AML-193 (cell line): ENCODE measurements around the gene ZFAND3.
A peak's percentile ranks its signal among the peaks of the same experiment; 100 is the strongest.

Experiments used
- DNase-seq, 2 experiments: peaks; one replicate each; lab custom pipeline; 2025; lab: John Stamatoyannopoulos, UW

The ZFAND3 gene

DNA sequence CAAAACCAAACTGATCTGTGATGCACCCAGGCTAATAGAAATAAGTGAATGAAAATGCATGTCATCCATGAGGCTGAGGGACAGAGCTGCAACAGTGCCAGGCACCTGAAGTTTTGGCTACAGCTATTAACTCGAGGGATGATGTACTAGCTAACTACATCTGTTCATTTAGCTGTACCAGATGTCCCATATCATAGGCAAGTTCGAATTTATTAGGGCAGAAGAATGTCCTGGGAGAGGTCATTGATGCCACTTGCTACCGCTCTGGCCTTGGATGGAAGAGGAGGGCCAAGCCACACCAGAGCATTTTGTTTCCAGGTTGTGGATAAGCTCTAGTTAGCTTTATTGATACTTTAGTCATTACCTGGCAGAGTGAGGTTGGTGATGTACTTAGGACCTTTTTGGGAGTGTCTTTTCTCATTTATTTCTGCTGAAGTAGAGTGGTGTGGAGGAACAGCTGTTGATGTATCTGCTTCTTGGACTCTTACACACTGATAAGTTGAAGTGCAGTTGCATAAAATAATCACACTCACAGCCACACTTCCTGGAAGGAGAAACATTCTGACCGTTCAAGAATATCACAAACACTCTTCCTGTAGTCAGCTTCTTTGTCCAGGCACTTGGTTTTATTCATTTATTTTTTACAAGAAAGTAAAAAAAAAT, 8.2 kb downstream of the ZFAND3 start:
- DNase-seq: no peak

DNA sequence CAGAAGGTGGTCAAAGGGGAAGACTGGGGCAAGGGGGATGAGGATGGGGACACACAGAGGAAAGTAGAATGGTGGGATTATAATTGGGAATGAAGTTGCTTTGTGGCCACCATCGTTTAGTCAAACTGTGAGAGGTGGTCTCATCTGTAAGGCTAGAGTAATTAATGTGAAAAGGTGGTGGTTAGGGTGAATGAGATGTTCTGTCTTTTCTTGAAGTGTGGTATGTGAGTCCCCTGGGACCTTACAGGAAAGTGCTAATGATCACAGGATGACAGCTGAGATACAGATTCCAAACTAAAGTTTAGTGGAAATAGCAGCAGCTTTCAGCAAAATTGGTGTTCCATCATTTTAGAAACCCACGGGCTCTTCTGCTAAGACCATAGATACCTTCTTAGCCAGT, 10.7 kb downstream of the ZFAND3 start:
- DNase-seq: no peak

DNA sequence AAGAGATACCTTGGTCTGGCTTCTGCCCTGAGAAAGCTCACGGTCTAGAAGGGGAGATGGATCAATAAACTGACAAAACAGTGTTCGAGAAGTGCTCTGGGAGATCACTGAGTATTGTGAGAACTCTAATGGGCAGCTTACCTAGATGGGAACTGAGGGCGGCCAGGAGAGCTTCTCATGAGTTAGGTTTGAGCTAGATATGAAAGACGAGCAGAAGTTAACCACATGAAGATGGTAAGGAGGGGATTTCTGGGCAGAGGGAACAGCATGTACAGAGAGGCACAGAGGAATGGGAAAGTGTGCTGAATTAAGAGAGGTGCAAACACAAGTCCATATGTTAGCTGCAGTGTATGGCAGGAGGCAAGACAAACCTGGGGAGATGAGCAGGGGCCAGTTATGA, 11.9 kb downstream of the ZFAND3 start:
- no peak for DNase-seq

DNA sequence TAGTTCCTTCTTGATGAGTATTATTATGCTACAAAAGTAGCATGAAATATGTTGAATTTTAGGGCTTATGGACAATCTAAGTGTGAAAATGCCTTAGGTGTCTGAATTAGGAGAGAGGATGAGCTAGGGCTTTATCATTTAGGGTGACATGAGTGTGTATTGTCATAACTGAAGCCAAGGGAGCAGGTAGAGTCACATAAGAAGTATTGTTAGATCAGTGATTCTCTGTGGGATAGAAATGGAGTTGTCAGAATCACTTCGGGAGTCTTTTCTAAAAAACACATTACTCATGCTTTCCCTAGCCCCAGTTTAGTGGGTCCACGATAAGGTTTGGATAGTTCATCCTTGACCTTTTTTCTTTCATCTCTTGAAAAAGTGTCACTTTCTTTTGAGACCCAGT, 16.4 kb downstream of the ZFAND3 start:
- no peak for DNase-seq

DNA sequence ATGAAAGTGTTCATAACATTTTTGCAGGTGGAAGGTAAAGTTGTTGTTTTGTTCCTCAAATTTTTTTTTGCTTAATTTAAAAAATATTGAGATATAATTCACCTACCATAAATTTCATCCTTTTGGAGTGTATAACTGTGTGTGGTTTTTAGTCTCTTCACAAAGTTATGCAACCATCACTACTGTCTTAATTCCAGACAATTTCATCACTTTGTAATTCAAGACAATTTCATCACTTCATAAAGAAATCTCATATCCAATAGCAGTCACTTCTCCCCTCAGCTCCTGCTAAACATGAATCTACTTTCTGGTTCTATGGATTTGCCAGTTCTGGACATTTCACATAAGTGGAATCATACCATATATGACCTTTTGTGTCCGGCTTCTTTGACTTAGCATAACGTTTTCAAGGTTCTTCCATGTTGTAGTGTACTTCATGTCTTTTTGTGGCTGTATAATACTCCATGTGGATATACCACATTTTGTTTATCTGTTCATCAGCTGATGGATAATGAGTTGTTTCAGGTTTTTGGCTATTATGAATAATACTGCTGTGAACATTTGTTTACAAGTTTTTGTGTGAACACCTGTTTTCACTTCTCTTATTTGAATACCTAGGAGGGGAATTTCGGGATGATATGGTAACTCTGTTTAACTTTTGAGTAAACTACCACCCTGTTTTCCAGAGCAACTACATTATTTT, 18.8 kb downstream of the ZFAND3 start:
- peak; percentile 78 to 80 for DNase-seq

DNA sequence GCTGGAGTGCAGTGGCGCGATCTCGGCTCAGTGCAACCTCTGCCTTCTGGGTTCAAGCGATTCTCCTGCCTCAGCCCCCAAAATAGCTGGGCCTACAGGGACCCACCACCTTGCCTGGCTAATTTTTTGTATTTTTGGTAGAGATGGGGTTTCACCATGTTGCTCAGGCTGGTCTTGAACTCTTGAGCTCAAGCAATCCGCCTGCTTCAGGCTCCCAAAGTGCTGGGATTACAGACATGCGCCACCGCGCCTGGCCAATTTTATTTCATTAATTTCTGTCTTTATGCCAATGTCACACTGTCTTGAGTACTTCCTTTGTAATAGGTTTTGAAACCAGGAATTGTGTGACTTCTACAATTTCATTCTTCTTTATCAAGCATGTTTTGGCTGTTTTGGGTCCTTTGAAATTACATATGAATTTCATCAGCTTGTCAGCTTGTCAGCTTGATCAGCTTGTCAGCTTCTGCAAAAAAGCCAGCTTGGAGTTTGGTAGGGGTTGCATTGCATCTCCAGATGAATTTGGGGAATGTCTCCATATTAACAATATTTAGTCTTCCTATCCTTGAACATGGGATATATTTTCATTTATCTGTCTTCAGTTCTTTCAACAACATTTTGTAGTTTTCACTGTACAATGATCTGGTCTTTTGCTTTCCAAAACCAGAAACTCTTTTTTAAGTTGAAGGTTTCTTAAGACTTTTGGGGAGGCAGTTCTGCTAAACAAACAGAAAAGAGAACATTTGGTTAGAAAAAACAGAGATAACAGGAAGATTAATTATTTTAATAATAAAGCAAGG, 20.8 kb downstream of the ZFAND3 start:
- DNase-seq: peak in 1 of 2 experiments; percentile 12

DNA sequence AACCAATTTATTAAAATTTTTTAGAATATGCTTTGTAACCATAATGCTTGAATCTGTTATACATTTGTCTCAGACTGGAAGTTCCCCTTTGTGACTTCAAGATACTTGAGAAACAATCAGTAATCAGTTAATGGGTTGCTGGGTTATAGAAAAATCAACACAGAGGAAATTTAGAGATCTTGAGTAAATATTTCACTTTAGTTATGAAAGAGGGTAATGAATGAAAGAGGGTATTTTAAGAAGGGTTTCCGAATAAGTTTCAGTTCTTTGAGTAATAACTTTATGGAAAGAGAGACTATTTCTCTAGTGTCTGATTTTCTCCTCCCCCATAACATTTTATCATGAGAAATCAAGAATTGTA, 21.4 kb downstream of the ZFAND3 start:
- DNase-seq: peak; percentile 28 to 57

DNA sequence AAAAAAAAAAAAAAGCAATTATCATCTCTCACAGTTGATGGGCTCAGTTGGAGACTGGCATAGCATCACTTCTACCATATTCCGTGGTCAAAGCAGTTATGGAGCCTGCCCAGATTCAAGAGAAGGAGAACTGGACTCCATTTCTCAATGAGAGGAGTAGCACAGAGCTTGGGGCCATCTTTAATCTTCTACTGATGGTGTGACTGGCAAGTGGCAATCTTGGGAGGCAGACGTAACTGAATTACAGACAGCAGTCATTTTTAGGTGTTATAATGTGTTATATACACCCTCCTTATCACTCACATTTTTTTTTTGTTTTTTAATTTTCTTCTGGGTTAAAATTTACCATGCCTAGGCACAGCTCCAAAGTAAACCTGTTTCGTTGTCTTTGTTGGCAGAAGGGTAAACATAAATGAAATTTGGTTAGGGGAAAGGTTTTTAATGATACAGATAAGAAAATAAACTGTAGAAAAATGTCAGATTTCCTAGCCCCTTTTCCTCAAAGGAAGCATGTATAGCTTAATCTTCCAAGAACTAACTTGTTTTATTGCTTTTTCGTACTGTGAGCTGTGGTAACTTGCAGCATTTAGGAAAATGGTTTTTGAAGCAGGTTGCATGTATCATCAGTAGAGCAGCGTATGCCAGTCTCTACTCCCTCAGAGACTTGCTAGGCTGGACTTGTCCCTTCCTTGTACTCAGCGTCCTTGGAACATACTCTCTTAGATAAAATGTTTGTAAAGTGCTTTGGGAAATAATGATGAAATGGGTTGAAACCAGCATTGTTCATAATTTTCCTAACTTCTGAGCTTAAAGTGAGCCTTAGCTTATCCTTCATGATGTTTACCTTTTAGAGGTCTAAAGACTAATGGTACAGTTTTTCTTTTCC, 25.7 kb downstream of the ZFAND3 start:
- no peak for DNase-seq

DNA sequence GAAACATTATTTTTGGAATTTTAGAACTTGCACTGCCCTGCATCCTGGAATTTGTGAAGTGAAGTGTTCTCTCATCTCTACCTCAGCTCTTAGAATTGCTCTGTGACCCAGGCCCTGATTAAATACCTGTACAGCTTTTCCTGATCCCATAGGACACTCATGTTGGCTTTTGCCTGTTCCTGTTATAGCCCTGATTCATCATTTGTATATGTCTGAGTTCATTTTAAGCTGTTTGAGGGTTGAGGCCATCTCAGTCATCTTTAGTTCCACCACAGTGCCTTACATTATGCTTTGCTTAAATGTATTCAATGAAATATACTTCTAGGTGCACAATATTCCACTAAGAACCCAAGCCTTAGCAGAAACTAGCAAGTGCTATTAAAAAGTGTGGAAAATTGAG, 26.4 kb downstream of the ZFAND3 start:
- no peak for DNase-seq

DNA sequence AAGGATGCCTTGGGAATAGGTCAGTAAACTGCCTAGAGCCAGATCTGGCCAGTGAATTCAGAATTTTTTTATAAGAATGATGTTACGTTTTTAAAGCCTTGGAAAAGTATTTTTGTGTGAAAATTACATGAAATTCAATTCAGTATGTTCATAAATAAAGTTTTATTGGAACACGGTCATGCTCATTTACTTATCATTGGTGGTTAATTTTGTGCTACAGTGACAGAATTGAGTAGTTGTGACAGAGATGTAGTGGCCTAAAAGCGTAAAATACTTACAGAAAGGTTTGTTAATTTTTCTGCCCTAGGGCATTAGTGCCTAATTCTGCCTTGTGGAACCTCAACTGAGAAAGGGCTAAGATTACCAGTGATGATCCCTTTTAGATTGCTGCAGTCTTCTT, 28.2 kb downstream of the ZFAND3 start:
- no peak for DNase-seq

DNA sequence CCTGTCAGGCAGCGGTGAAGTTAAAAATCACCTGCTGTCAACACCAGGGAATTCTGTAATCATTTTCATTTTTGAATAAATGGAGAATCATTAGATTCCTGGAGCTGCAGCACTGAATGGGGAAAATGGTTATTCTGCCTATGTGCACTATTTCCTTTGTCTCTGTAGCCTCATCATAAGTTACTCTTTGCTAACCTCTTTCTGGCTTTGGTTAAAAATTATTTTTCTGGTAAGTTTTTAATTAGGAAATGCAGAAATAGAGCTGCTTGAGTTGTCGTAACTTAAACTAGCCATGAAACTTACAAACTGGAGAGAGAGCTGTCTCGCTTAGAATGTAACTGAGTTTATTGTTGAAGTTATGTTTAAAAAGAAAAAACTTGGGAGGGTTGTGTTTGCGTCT, 28.8 kb downstream of the ZFAND3 start:
- DNase-seq: no peak

DNA sequence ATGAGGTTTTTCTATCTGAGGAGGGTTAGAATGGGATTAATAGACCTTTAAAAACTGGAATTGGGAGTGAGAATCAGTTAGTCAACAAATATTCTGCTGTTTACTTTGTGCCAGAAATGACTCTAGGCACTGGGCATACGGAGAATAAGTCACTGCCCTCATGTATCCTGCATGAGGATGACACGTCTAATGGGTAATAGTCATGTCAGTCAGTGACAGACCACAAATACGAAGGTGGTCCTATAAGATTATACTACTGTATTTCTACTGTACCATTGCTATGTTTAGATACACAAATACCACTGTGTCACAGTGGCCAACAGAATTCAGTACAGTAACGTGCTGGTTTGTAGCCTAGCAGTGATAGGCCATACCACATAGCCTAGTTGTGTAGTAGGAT, 30.7 kb downstream of the ZFAND3 start:
- DNase-seq: no peak

DNA sequence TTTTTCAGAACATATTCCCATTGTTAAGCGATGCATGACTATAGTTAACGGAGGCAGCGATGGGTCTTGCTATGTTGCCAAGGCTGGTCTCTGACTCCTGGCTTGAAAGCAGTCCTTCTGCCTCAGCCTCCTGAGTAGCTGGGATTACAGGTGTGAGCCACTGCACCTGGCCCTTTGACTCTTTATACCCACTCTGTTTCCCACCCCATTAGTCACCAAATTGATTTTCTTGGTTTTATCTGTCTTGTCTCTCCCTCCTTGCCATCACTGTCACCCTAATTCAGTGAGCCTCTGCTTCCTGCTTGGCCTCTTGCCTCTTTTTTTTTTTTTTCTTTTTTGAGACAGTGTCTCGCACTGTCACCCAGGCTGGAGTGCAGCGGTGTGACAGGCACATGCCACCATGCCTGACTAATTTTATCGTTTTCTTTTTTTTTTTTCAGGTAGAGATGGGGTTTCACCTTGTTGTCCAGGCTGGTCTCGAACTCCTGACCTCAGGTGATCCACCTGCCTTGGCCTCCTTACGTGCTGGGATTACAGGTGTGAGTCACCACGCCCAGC, 31.3 kb downstream of the ZFAND3 start:
- DNase-seq: no peak

DNA sequence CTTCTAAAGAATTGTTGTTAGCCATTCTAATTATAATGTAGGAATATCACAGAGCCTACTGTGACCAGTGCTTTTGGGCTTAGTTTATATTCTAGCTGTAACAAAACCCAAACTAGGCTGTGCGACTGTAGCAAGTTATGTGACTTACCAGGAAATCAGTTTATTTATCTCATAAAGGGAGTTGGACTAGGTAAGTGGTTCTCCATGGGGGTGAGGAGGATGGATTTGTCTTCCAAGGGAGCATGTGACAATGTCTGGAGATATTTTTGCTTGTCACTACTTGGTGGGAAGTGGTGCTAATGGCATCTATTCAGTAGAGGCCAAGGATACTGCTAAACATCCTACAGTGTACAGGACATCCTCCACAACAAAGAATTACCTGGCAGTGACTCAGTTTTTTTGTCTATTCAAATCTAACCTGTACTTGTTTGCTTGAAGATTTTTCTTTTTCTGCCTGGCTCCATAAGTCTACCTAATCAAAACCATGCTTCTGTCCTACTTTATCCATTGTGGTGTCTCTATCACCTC, 32.5 kb downstream of the ZFAND3 start:
- DNase-seq: no peak

DNA sequence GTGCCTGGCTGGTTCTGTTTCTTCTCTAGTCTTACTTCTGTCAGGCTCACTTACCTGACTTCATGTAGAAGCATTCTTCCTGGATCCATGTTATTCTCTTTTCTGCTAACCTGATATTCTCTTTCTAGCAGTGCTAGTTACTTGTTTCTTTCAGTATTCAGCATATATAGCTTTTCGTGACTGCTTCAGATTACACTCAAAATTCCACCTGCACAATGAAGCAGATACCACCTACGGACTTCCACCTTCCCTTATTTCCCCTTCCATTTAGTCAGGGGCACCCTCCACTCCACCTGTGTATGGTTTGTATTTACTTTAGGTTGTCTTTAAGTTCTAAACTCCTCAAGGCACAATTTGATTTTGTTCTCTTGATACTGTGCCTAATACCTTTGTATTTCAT, 36.8 kb downstream of the ZFAND3 start:
- no peak for DNase-seq

DNA sequence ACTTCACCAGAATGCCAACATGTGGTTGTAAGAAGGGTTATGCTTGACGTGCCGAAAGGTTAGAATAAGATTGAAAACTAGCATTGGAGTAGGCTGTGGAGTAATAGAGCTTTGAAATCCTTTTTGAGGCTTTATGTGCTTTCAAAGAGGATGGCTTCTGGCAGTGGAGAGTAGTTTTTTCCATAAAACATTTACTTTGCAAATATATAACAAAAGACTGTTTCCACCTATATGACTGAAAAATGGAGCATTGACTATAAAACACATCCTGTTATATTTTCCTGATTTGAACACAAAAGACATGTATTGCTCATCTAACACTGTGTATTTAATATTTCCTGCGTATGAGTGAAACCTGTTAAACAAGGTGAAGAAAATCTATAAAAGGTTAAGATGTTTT, 38.8 kb downstream of the ZFAND3 start:
- DNase-seq: no peak

DNA sequence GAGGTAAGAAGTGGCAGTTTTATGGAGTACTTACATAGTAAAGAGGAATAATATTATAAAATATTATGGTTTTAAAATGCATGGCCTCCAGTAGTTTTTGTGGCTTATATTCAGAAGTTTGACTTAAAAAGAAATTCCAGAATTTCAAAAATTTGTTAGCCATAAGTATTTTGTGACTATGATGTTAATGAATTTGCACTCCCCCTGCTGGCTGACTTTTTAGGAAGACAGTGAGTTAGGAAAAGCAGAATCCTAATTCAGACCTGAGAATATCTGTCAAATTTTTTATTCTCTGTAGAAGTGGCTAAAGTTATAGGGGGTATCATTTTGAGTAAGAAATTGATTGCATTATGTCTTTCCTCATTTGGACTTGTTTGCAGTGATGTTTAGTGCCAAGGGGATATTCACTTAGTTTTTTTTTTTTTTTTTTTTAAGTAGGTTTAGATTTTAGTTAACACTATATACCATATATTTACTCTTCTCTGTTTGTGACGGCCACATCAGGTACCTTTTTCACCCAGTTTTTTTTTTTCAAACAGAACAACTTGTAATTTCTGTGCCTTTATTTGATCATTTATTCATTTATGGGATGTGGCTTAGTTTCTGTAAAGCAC, 40.8 kb downstream of the ZFAND3 start:
- DNase-seq: peak; percentile 57 to 75

DNA sequence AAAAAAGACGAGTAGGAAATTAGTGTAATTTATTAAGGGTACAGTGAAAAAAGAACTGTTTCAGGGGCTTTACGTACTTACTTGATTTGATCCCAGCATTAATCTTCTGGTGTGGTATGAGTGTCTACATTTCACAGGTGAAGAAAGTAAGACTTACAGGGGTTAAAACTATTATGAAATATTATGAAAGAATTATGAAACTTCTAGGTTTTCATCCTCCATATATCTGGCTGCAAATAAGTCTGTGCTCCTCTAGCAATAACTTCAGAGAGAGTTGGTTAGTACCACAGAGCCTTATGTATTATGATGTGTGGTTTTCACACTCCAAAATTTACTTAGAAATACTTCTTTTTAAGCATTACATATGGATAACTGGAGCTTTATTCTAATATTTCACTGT, 41.9 kb downstream of the ZFAND3 start:
- no peak for DNase-seq

DNA sequence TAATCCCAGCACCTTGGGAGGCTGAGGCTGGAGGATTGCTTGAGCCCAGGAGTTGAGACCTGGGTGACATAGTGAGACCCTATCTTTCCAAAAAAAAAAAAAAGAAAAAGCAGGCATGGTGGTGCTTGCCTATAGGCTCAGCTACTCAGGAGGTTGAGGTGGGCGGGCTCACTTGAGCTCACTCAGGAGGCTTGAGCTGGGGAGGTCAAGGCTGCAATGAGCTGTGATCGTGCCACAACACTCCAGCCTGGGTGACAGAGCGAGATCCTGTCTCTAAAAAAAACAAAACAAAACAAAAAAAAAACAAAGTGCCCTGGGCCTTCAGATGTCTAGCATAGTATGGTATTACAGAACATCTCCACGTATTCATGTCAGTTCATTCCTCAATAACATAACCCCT, 42.9 kb downstream of the ZFAND3 start:
- DNase-seq: no peak

DNA sequence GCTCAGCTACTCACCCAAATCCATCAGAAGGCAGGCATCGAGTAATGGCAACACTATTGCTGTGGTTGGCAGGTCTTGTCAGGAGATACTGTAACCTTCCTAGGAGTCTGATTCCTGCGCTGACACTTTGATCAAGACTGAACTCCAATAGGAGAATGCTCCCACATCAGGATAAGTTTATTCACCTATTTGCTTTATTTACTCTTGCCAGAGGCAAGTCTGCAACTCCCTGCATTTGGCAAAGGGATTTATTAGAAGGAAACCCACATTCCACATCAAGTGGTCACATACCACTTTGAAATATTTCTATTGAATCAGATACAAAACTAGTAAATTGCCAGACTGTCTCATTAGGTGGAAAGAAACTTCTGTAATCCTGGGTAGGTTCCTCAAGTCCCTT, 43.5 kb downstream of the ZFAND3 start:
- no peak for DNase-seq

DNA sequence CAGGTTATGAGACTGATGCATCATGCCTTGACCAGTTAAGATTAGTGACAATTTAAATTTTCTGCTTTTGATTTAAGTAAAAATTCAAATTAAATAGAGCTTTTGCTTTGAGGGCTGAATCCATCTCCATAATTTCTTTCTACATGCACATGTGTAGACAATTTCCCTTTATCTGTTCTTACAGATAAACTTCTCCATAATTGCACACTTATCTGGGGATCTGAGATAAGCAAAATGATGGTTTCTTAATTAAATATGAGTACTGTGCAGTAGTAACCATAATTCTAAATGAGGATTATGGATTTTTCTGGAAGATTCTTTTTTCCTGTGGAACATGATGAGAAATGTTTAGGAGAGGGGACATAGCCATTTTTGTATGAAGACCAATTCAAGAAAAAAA, 44.7 kb downstream of the ZFAND3 start:
- no peak for DNase-seq
